NK-92 (cell line): Measurements from ENCODE around the gene TMEM69.
"Not testable (repeated sequence)": the region's sequence is repeated elsewhere in the genome, so short reads cannot be mapped to it uniquely, and the experiment has no call there.

Experiments used
- DNase-seq: peaks from one replicate; lab custom pipeline; 2025; ENCODE audit not compliant: unreplicated experiment; lab: John Stamatoyannopoulos, UW

TMEM69 gene, protein sequence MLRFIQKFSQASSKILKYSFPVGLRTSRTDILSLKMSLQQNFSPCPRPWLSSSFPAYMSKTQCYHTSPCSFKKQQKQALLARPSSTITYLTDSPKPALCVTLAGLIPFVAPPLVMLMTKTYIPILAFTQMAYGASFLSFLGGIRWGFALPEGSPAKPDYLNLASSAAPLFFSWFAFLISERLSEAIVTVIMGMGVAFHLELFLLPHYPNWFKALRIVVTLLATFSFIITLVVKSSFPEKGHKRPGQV

DNA sequence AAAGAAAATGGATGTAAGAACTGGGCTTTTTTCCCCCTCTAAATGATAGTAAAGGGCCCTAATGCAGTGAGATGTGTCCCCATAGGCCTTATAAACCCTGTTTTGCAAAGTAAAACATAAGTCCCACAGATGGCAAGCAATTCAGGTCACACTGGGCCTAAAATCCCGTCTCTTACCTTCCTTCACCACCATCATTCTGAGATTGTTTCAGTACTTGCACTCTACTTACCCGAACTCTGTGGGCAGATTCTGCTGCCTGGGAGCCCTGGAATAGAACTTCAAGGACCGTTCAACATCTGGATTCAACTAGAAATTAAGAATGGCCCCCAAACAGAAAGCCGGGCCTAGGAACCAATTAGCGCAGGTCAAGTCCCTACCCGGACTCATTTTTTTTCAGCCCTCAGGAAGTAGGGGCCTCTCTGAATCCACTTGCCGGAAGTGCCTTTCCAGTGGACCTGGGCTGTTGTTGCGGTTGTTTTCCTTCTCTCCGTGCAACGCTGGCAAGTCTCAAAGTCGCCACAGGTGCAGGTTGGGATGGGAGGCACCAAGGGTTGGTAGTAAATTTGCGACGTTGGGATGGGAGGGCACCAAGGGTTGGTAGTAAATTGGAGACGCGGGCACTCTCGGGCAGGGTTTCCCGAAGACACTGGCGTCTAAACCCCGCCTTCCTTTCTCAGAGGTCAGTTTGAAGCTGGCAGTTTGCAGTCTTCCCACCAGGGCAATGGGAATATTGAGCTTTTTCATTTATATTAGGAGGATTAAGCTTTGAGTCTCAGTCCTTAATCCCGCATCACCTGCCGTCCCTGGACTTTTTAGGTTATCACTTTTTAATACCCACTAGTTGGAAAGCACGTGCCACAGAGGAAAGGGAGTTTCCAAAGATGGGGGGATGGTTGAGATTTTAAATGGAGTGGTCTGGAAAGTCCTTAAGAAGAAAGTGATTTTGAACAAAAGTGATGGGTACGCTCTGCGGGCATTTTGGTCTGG is at the start of gene TMEM69:
Gene TMEM69 (plus strand): TSS at position 428 of the 987 bp plus-strand sequence. CDS start 2,888 bp downstream, outside the sequence.
- peak; percentile 11 for DNase-seq

DNA sequence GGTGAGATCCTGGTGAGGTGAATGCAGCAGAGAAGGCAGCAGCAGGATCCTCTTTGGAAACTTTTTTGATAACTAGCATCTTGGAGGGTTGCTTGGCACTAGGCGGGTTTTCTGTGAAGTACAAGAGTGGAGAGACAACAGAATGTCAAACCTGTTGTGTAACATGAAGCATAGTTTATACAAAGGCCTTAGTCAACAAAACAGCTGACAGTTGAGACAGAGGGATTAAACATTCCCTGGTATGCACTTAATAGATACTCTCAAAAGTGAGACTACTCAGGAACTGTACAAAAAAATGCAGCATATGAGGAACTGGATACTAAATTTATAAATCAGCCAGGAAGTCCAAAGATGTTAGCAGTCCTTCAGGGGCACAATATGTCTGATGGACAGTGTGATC is 47.7 kb upstream of the TMEM69 start:
- DNase-seq = no peak

DNA sequence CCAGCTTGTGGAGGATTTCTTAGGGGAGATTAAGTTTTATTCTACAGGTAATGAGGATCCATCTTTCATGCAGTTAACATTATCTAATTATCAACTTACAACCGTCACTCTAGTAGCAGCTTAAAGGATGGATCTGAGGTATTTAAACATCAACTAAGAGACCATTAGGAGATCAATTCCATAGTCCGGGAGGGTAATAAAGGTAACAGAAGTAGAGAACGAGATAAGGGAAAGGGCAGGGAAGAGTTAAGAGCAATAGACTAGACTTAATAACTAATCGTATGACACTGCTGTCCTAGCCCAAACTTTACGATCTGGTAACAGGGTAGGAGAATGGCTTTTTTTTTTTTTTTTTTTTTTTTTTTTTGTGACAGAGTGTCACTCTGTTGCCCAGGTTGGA is 44.7 kb upstream of the TMEM69 start:
- no peak for DNase-seq

DNA sequence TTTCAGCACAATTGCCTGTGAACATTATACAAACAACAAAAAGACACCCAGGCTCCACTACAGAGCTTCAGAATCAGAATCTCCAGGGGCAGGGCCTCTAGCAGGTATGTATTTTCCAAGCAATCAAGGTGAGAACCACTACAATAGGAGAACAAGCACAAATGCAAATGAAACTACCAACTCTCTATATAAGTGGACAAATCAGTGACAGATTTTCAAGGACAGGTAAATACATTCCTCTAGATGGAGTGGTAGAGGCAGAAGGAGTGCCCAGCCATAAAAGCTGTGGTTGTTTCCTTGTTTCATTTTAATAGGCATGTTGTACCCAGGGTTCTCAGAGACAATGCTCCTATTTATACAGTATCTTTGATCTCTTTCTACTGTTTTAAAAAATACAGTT is 44.0 kb upstream of the TMEM69 start:
- DNase-seq = no peak

DNA sequence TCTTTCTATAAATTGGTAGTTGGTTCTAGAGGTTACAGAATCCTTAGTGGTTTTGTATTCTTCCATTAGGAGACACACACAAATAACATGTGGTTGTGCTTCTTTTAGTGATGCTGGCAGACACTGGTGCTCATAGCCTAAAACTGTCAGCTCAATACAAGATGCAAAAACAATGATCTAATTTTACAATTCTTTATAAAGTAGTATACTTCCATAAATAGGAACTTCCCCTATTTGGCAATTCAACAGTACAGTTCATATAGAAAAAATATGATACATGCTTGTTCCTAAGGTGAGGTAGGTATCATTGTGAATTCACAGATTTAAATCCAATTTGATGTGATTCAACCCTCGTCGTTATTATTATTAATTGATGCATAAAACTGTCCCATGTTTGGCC is 43.3 kb upstream of the TMEM69 start:
- DNase-seq = no peak

DNA sequence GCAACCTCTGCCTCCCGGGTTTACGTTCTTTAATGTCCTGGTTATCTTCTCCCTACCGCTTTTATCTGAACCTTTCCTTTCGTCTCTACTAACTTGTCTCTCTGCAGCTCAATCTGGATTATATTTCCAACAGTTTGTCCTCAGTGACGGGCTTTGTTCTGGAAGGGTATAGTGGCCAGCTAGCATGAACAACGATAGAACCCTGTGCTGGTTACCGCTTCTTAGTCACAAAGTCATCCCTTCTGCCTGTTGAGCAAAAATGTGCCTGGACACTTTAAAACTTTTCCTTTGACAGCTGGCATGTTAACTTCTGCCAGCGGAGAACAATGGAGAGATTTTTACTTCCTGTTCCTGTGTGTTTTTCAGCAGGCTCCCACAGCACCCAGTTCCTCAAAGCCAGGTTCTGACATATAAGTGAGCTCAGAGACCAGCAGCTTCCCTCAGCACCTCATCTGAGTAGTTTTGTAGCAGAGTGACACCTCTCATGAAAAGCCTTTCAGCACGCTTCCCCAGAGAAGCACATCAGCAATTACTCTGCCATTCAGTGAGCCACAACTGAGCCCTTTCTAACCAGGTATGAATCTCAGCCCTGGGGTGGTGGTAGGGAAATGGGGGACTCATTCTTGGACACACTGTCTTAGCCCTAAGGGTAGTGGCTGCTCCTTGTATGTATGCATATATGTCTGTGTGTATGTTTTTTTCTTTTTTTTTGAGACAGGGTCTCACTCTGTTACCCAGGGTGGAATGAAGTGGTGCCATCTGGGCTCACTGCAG is 40.5 kb upstream of the TMEM69 start:
- no peak for DNase-seq

DNA sequence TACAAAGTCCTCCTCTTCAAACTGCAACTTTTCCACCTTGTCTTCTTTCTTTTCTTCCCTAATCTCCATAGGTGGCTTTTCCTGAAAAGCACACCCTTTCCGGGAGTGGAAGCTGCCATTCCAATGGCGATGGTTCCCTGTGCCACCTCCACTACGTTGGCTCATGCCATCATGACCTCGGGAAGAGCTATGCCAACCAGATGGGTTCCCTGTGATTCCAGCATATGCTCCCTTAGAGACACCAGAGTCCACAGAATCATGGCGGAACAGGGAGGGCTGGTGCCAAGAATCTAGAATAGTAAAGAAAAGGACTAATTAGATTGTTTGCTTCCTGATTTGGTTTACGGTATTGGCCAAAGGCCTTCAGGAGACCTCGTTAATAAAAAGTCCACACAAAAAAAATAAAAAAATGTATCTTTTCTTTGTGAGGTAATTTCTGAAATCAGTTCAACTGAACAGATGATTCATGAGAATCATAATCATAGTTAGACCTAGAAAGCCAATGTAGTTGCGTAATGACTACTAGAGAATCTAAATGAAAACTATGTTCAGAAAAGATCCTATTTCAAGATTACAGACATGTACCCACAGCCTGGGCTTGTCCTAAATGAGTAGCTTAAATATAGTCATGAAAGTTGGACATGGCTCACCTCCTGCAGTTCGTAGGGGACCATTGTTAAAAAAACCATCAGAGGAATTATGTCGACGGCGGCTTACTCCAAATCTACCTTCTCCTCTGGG is 33.3 kb upstream of the TMEM69 start:
- DNase-seq = no peak

DNA sequence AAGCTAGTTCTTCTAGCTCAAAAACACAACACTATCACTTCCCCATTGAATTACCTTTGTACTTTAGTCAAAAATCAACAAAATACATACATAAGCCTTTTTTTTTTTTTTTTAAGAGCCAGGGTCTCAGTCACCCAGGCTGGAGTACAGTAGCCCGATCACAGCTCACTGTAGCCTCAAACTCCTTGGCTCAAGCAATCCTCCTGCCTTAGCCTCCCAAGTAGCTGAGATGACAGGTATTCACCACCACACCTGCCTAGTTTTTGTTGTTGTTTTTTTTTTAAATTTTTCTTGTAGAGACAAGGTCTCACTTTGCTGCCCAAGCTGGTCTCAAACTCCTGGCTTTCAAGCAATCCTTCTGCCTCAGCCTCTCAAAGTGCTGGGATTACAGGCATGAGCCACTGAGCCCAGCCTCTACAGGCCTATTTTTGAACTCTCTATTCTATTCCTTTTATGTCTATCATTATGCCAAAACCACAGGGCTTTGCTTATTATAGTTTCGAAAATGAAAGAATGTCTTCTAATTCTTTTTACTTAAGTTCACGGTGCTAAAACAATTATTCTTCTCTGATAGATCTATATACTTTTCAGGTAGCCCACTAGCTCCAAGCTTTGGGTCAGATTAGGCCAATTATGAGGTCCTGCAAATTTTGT is 31.3 kb upstream of the TMEM69 start:
- no peak for DNase-seq

DNA sequence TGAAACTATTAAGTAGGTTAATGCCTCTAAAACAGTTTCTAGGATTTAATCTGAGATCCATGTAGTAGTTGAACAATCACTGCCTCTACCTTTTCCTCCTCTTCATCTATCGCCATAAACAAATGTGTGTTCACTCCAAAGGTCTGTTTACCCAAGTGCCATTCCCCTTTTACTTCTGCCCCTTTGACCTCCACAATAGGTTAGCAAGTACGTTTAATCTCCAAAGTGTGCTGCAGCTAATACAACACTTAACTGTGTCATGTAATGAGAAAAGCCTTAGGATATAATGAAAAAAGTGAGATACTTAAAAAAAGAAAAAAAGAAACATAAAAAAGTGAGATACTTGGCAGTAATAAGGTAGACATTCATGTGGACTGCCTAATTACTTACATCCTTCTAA is 29.8 kb upstream of the TMEM69 start:
- no peak for DNase-seq

DNA sequence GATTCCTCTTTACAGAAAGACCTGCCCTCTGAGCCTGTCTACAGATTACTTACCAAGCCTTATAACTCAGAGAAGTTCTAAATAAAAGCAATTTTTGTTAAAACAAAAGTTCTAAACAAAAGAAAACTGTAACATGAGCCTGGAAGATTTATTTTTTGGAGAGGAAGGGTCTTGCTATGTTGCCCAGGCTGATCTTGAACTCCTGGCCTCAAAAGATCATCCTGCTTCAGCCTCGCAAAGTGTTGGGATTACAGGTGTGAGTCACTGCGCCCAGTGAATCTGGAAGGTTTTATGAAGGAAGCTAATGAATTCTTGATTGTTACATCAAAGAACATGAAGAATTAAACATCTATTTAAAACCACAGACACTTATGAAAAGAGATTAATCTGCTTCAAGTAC is 28.8 kb upstream of the TMEM69 start:
- DNase-seq = no peak

DNA sequence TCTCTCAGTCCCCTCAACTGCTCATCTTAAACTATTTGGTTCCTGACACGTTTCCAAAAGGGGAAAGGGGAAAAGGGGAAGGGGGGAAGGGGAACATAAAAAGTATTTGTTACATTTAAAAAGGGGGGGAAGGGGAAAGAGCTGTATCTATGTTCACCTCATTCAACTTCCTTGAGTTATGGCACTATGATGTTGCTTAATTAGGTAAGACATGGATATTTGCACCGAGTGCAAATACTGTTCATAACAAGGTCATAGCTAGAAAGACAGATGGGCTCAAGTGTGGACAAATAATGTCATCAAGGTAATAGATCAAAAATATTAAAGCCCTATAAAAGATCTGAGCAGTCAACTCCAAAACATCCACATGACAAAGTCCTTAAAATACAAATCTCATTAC is 27.6 kb upstream of the TMEM69 start:
- DNase-seq = no peak

DNA sequence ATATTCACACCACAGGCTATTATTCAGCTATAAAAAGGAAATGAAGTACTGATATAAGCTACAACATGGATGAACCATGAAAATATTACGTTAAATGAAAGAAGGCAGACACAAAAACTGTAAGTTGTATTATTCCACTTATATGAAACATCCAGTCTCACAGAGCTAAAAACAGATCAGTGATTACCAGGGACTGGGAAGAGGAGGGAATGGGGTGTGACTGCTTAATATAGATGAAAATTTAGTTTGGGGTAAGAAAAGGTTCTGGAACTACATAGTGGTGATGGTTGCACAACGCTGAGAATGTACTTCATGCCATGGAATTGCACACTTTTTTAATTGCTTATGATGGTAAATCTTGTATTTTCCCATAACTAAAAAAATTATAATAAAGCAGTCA is 21.1 kb upstream of the TMEM69 start:
- no peak for DNase-seq

DNA sequence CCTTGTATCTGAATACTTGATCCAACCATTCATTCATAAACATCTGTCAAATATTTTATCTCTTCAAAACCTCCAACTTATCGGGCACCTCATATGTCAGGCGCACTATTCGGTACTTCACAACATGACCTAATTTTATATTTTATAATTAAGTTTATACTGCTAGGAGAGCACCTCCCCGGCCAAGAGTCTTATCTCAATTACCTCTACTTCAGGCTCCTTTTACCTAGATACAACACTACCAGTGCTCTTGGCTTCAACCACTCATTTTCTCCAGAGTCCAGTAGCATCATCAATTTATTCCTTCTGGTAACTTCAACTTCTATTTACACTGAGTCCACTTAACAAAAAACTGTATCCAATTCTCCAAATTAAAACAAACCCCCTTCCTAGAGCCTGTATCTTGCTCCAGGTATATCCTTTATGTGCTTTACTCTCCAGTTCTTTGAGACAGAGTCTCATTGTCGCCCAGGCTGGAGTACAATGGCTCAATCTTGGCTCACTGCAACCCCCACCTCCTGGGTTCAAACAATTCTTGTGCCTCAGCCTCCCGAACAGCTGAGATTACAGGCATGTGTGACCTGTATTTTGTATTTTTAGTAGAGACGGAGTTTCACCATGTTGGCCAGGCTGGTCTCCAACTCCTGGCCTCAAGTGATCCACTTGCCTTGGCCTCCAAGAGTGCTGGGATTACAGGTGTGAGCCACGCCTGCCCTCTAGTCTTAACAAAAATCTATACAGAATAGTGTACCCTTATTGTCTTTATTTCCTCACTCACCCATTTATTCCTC is 20.5 kb upstream of the TMEM69 start:
- DNase-seq = no peak

DNA sequence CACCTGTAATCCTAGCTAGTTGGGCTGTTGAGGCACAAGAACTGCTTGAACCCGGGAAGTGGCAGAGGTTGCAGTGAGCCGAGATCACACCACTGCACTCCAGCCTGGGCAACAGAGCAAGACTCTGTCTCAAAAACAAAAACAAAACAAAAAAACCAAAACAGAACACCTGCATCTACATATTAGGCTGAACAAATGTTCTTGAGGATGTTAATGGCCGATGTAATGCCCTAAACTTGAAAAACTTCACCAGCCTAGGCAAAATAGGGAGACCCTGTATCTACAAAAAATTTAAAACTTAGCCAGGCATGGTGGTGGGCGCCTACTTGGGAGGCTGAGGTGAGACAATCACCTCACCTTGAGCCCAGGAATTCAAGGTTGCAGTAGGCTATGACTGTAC is 19.5 kb upstream of the TMEM69 start:
- DNase-seq = no peak

DNA sequence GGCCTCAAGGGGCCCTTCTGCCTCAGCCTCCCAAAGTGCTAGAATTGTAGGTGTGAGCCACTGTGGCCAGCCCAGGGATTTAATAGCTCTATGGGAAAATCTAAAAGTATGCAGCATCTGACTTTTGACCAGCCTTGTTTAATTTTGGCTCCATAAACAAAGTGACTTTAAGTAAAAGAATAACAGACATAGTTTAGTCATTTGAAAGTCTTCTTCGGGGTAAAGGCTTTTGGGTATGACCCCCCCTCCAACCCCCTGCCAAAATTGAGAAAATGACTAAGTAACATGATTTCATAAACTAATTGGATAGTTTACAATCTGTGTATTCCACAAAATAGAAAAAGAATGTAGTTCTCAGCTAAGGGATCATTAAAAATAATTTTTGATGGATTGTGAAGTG is 18.6 kb upstream of the TMEM69 start:
- DNase-seq = no peak

DNA sequence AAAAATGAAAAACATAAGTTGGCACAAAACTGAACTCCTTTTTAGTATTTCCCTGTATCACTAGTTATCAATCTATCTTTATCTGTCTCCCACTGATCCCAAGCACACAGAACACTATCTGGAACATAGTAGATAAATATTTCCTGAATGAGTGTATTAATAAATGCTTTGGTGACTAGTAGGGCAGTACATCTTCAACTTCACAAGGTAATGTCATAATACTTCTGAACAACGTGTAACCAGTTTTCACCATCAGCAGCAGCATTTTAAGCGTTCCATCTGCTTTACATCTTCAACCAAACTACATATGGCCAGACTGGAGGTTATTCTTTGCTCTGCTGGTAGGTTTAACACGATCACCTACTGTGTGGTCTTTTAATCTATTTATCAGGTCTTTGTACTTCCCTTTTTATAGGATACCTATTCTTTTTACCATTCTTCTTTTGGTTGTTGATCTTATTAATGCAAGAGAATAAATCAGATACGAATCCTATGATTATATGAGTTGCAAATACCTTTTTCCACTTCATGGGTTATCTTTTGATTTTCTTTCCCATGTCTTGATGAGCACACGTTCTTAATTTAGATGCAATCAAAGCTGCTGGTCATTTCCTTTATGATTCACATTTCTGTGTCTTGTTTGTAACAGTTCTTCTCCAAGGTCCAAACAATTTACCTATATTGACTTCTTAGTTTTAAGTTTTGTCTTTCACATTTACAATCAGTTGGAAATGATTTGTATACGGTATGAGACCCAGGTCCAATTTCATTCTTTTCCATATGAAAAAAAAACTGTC is 17.9 kb upstream of the TMEM69 start:
- no peak for DNase-seq

DNA sequence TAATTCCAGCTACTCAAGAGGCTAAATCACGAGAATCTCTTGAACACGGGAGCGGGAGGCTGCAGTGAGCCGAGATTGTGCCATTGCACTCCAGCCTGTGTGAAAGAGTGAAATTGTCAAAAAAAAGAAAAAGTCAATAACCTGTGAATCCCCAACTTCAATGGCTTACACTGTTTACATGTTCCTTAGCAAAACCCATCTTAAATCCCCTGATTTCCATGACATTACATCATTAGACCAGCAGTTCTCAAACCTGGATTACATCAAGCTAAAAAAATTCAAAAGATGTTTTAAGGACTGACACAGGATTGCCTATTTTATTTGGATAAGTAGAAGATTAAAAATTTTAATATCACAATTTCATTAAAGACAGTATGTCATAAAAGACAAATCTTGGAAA is 14.0 kb upstream of the TMEM69 start:
- DNase-seq = no peak

DNA sequence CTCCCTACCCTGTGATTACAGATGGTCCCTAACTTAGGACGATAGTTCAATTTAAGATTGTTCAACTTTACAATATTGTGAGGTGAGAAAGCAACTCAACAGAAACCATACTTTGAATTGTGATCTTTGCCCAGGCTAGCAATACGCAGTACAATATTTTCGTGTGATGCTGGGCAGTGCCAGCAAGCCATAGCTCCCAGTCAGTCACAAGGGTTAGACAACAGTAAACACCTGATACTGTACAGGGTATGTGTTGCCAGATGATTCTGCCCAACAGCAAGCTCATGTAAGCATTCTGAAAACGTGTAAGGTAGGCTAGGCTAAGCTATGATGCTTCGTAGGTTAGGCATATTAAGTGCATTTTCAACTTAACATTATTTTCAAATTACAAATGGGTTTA is 13.5 kb upstream of the TMEM69 start:
- no peak for DNase-seq

DNA sequence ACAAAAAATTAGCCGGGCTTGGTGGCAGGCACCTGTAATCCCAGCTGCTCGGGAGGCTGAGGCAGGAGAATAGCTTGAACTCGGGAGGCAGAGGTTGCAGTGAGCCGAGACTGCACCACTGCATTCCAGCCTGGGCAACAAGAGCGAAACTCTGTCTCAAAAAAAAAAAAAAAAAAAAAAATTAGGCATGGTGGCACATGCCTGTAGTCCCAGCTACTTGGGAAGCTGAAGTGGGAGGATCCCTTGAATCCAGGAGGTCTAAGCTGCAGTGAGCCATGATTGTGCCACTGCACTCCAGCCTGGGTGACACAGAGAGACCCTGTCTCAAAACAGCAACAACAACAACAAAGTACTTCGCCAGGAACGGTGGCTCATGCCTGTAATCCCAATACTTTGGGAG is 11.4 kb upstream of the TMEM69 start:
- DNase-seq = not testable (repeated sequence)
